ENCODE measurements around the gene C12orf57.

The C12orf57 gene

DNA sequence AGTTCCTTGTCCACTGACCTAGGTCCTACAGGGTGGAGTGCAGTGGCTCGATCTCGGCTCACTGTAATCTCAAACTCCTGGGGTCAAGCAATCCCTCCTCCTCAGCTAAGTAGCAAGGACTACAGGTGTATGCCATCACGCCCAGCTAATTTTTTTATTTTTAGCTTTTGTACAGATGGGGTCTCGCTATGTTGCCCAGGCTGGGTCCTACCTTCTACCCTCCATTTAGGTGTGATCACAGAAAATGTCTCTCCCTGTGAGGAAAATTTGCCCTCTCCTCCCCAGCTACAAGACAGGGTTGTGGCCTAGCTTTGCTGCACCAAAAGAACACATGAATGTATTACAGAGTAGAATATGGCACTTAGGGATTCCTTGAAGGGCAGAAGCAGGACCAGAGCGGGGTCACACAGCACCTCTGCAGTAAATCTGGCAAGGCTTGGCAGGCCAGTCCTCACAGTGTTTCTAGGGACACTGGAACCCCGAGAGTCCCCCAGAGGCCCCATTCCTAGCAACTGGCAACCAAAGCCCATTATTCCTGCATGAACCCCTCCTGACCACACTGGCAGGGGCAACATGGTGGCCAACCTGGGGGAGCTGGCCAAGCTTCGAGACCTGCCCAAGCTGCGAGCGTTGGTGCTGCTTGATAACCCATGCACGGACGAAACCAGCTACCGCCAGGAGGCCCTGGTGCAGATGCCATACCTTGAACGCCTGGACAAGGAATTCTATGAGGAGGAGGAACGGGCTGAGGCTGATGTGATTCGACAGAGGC lies 31.5 kb upstream of the C12orf57 start:
- CTCF ChIA-PET: interaction anchor here (0.9 to 12.4 kb wide), 6 partner anchors 9 to 52 kb away, joined by 3 to 105 read pairs (median 4); partner anchors contain the start of genes SPSB2 and TPI1
- Histone ChIP-seq H3K9me3 (ENCODE audit: control extremely low read depth in 1 of 5, control insufficient read depth in 4 of 5, insufficient read depth in 2 of 5, low read depth in 1 of 5, low read length in 4 of 5) (no peaks in the 10 kb centered on the region), H3K4me3 (ENCODE audit: control insufficient read depth in 1 of 7, extremely low read depth in 1 of 7, insufficient read depth in 4 of 7, low read depth in 2 of 7, low read length in 6 of 7) (no peak overlapping the region), H3K27me3 (replicated peaks in 2 of 5; ENCODE audit: control insufficient read depth in 4 of 5, insufficient read depth in 5 of 5, low read length in 4 of 5) (peaks cover 0 to 2% (median 0%) of the 10 kb centered on the region in 5 experiments), H3K4me1 (ENCODE audit: control extremely low read depth in 1 of 4, control insufficient read depth in 4 of 4, insufficient read depth in 4 of 4, low read length in 3 of 4) (peaks cover 0 to 19% (median 15%) of the 10 kb centered on the region in 4 experiments), H3K27ac (ENCODE audit: insufficient read depth in 1 of 2, low read depth in 1 of 2, low read length in 2 of 2, poor library complexity in 1 of 2, severe bottlenecking in 2 of 2) (no peak overlapping the region), H3K36me3 (ENCODE audit: control insufficient read depth in 4 of 4, insufficient read depth in 4 of 4, low read length in 3 of 4) (peaks cover 0 to 14% (median 5%) of the 10 kb centered on the region in 4 experiments)
- WGBS (ENCODE audit: insufficient coverage): 95% methylated on average over 15 of the region's 15 CpGs
- POLR2A ChIA-PET: interaction anchor here (1.0 to 1.2 kb wide), 3 partner anchors 13 to 40 kb away, joined by 3 to 6 read pairs (median 3); no protein-coding TSS in a partner anchor
- no peak for DNase-seq

DNA sequence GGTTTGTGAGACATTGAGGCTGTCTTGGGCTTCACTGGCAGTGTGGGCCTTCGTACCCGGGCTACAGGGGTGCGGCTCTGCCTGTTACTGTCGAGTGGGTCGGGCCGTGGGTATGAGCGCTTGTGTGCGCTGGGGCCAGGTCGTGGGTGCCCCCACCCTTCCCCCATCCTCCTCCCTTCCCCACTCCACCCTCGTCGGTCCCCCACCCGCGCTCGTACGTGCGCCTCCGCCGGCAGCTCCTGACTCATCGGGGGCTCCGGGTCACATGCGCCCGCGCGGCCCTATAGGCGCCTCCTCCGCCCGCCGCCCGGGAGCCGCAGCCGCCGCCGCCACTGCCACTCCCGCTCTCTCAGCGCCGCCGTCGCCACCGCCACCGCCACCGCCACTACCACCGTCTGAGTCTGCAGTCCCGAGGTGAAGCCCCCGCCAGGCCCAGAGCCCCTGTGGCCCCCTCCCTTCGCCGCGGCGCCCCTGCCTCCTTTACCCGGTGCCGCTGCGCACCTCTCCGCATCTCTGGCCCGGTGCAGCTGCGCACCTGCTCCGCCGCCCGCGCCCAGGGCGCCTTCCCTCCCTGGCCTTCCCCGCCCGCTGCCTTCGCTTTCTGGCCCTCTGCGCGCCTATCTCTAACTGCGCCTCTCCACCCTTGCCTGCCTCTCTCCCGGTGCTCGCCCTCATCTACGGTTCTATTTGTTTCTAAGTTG lies 29.4 kb upstream of the C12orf57 start, which contains the start of gene ENO2:
ENO2 (plus strand) TSS at position 335 of the 701 bp plus-strand sequence. CDS start 1,253 bp downstream, outside the sequence.
- POLR2A ChIA-PET: interaction anchor here (0.6 to 1.0 kb wide), 3 partner anchors 24 to 29 kb away, joined by 3 to 4 read pairs (median 4); partner anchors contain the start of genes C12orf57 and RNU7-1
- Histone ChIP-seq H3K27ac (ENCODE audit: insufficient read depth in 1 of 2, low read depth in 1 of 2, low read length in 2 of 2, poor library complexity in 1 of 2, severe bottlenecking in 2 of 2) (peak within 1 kb of the TSS in 1 of 2 experiments; percentile 34), H3K4me3 (ENCODE audit: control insufficient read depth in 1 of 7, extremely low read depth in 1 of 7, insufficient read depth in 4 of 7, low read depth in 2 of 7, low read length in 6 of 7) (peak within 1 kb of the TSS; percentile 39 to 88 (median 66)), H3K36me3 (ENCODE audit: control insufficient read depth in 4 of 4, insufficient read depth in 4 of 4, low read length in 3 of 4) (peaks cover 0 to 20% (median 5%) of the 10 kb centered on the region in 4 experiments), H3K27me3 (replicated peaks in 2 of 5; ENCODE audit: control insufficient read depth in 4 of 5, insufficient read depth in 5 of 5, low read length in 4 of 5) (peaks cover 0 to 2% (median 0%) of the 10 kb centered on the region in 5 experiments), H3K4me1 (ENCODE audit: control extremely low read depth in 1 of 4, control insufficient read depth in 4 of 4, insufficient read depth in 4 of 4, low read length in 3 of 4) (peaks cover 0 to 19% (median 15%) of the 10 kb centered on the region in 4 experiments), H3K9me3 (ENCODE audit: control extremely low read depth in 1 of 5, control insufficient read depth in 4 of 5, insufficient read depth in 2 of 5, low read depth in 1 of 5, low read length in 4 of 5) (no peaks in the 10 kb centered on the region)
- under 1% methylated on average over 48 of the region's 68 CpGs for WGBS (ENCODE audit: insufficient coverage)
- CTCF ChIA-PET: interaction anchor here (1.0 to 2.1 kb wide), 2 partner anchors 10 to 42 kb away, joined by 3 to 9 read pairs; no protein-coding TSS in a partner anchor
- peak; percentile 67 to 89 (median 80) for DNase-seq

DNA sequence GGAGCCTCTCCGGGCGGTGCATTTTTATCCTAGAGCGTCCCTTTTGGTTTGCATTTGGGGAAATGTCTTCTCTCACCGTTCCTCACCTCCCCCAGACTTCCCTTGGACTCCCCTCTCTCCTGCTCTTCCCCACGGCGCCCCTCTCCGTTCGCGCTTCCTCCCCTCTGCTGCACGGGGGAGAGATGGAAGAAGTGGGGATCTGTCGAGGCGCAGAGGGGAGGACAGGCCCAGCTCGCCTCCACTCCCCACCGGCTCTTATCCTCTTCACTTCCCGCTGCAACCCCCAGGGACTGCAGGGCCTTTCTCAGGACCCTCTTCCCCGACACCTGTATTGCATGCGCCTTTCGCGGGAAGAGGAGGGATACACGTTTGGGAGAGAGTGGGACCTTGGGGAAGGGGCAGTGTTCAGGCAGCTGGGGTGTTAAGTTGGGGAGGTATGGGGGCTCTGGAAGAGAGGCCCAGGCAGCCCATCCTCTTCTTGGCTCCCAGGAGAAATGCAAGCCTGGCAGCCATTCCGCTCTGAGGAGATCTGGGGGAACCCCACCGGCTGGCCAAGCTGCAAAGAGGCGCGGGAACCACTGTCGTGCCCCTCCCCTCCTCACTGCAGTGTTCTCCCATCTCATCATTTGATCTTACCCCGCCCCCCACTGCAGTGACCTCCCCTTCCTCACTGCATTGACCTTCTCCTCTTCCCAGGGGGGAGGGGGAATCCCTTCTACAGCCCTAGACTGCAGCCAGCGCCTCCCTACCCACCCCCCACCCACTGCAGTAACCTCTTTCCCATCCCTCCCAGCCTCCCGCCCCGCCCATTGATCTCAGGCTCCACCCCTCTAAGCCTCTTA lies 28.7 kb upstream of the C12orf57 start:
- DNase-seq: no peak
- peaks cover 0 to 19% (median 17%) of the 10 kb centered on the region in 4 experiments for H3K4me1 ChIP-seq (ENCODE audit: control extremely low read depth in 1 of 4, control insufficient read depth in 4 of 4, insufficient read depth in 4 of 4, low read length in 3 of 4)
- WGBS (ENCODE audit: insufficient coverage): 20% methylated on average over 5 of the region's 29 CpGs
- no peaks in the 10 kb centered on the region for H3K9me3 ChIP-seq (ENCODE audit: control extremely low read depth in 1 of 5, control insufficient read depth in 4 of 5, insufficient read depth in 2 of 5, low read depth in 1 of 5, low read length in 4 of 5)
- H3K36me3 ChIP-seq (ENCODE audit: control insufficient read depth in 4 of 4, insufficient read depth in 4 of 4, low read length in 3 of 4): peaks cover 0 to 25% (median 5%) of the 10 kb centered on the region in 4 experiments
- POLR2A ChIA-PET: interaction anchor here (0.6 to 1.0 kb wide), 2 partner anchors 24 to 28 kb away, joined by 4 read pairs; partner anchors contain the start of genes C12orf57 and RNU7-1
- peak overlapping the region in 1 of 2 experiments; percentile 14 for H3K27ac ChIP-seq (ENCODE audit: insufficient read depth in 1 of 2, low read depth in 1 of 2, low read length in 2 of 2, poor library complexity in 1 of 2, severe bottlenecking in 2 of 2)
- CTCF ChIA-PET: interaction anchor here (1.0 to 2.1 kb wide), 3 partner anchors 10 to 47 kb away, joined by 3 to 9 read pairs (median 4); no protein-coding TSS in a partner anchor
- peak overlapping the region; percentile 39 to 88 (median 66) for H3K4me3 ChIP-seq (ENCODE audit: control insufficient read depth in 1 of 7, extremely low read depth in 1 of 7, insufficient read depth in 4 of 7, low read depth in 2 of 7, low read length in 6 of 7)
- H3K27me3 ChIP-seq (replicated peaks in 2 of 5; ENCODE audit: control insufficient read depth in 4 of 5, insufficient read depth in 5 of 5, low read length in 4 of 5): peaks cover 0 to 2% (median 0%) of the 10 kb centered on the region in 5 experiments

DNA sequence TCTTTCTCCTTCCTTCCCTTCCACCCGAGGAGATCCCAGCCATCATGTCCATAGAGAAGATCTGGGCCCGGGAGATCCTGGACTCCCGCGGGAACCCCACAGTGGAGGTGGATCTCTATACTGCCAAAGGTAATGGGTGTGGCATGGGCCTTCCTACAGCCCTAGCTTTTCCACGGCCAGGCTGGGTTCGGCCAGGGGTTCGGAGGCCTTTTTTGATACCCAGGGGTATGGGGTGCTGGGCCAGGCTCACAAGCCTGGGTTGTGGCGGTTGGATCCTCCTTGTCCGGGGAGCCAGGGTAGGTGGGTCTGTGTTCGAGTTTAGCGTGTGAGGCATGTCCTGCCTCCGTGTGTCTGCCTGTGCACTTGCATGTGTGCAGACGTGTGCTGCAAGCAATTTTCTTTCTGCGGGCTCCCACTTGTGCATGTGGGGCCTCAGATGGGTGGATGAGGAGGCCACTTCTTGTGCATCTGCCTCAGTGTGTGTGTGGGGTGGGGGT lies 28.0 kb upstream of the C12orf57 start:
- H3K9me3 ChIP-seq (ENCODE audit: control extremely low read depth in 1 of 5, control insufficient read depth in 4 of 5, insufficient read depth in 2 of 5, low read depth in 1 of 5, low read length in 4 of 5): no peaks in the 10 kb centered on the region
- WGBS (ENCODE audit: insufficient coverage): 98% methylated on average over 6 of the region's 14 CpGs
- CTCF ChIA-PET: interaction anchor here (1.1 to 2.1 kb wide), 3 partner anchors 9 to 47 kb away, joined by 3 to 9 read pairs (median 4); partner anchors contain the start of gene SPSB2
- H3K27ac ChIP-seq (ENCODE audit: insufficient read depth in 1 of 2, low read depth in 1 of 2, low read length in 2 of 2, poor library complexity in 1 of 2, severe bottlenecking in 2 of 2): no peak overlapping the region
- no peak overlapping the region for H3K4me3 ChIP-seq (ENCODE audit: control insufficient read depth in 1 of 7, extremely low read depth in 1 of 7, insufficient read depth in 4 of 7, low read depth in 2 of 7, low read length in 6 of 7)
- POLR2A ChIA-PET: no interaction called here
- H3K36me3 ChIP-seq (ENCODE audit: control insufficient read depth in 4 of 4, insufficient read depth in 4 of 4, low read length in 3 of 4): peaks cover 0 to 25% (median 7%) of the 10 kb centered on the region in 4 experiments
- H3K4me1 ChIP-seq (ENCODE audit: control extremely low read depth in 1 of 4, control insufficient read depth in 4 of 4, insufficient read depth in 4 of 4, low read length in 3 of 4): peaks cover 0 to 19% (median 17%) of the 10 kb centered on the region in 4 experiments
- DNase-seq: no peak
- H3K27me3 ChIP-seq (replicated peaks in 2 of 5; ENCODE audit: control insufficient read depth in 4 of 5, insufficient read depth in 5 of 5, low read length in 4 of 5): peaks cover 0 to 2% (median 0%) of the 10 kb centered on the region in 5 experiments

DNA sequence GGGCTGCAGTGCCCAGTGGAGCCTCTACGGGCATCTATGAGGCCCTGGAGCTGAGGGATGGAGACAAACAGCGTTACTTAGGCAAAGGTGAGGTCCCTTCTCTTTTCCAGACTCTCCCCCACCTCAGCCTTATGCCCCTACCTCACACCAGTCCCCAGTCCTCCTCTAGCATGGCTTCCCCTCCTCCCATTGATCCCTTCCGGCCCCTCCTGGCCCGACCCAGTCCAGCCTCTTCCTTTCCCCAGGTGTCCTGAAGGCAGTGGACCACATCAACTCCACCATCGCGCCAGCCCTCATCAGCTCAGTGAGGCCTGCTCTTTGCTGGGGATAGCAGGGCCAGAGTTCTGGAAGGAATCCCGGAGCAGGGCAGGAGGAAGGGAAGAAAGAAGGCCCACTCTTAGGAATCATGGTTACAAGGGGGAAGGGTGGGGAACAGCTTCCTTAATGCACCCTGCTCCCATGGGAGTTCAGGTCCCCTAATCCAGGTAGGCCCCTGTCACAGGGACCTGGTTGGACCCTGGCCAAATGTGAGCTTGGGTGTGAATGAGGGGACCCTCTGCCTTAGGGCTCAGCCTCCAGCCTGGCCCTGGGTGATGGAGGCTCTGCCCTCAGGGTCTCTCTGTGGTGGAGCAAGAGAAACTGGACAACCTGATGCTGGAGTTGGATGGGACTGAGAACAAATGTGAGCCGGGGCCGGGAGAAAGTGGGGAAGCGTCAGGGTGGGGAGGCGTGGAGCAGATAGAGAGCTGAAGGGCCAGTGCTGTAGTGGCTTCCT lies 27.2 kb upstream of the C12orf57 start:
- H3K27me3 ChIP-seq (replicated peaks in 2 of 5; ENCODE audit: control insufficient read depth in 4 of 5, insufficient read depth in 5 of 5, low read length in 4 of 5): peaks cover 0 to 2% (median 0%) of the 10 kb centered on the region in 5 experiments
- POLR2A ChIA-PET: no interaction called here
- 99% methylated on average over 8 of the region's 11 CpGs for WGBS (ENCODE audit: insufficient coverage)

More for the DNA sequence above, 27.2 kb upstream of the C12orf57 start:
- Histone ChIP-seq H3K4me1 (ENCODE audit: control extremely low read depth in 1 of 4, control insufficient read depth in 4 of 4, insufficient read depth in 4 of 4, low read length in 3 of 4) (peaks cover 0 to 19% (median 17%) of the 10 kb centered on the region in 4 experiments), H3K4me3 (ENCODE audit: control insufficient read depth in 1 of 7, extremely low read depth in 1 of 7, insufficient read depth in 4 of 7, low read depth in 2 of 7, low read length in 6 of 7) (no peak overlapping the region), H3K36me3 (ENCODE audit: control insufficient read depth in 4 of 4, insufficient read depth in 4 of 4, low read length in 3 of 4) (peaks cover 0 to 27% (median 7%) of the 10 kb centered on the region in 4 experiments), H3K27ac (ENCODE audit: insufficient read depth in 1 of 2, low read depth in 1 of 2, low read length in 2 of 2, poor library complexity in 1 of 2, severe bottlenecking in 2 of 2) (no peak overlapping the region), H3K9me3 (ENCODE audit: control extremely low read depth in 1 of 5, control insufficient read depth in 4 of 5, insufficient read depth in 2 of 5, low read depth in 1 of 5, low read length in 4 of 5) (no peaks in the 10 kb centered on the region)
- no peak for DNase-seq
- CTCF ChIA-PET: interaction anchor here (0.5 to 1.7 kb wide), 8 partner anchors 9 to 230 kb away, joined by 3 to 13 read pairs (median 4); partner anchors contain the start of gene SPSB2

Data from common myeloid progenitor, CD34-positive (primary cell).